ENCODE data around the gene GRN.
A peak's percentile ranks its signal among the peaks of the same experiment; 100 is the strongest.

GRN gene

DNA sequence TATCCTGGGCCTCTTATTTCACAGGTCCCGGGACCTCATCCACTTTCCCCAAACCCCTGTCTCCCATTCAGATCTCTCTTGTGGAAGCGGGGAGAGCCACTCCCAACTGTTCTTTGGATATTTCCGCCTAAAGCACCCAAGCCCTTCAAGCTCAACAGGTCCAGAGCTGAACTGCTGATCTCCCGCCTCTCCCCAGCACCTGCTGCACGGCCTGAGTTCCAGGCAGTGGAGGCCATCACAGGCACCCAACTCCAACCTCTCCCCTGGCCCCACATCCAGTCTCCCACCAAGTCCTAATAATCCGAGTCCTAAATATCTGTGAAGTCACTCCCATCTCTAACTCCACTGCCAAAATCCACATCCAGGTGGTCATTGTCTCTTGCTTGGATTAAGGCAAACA, 37.8 kb downstream of the GRN start:
- DNase-seq: no peak
- no peaks in the 10 kb centered on the region for H3K36me3 ChIP-seq
- no peaks in the 10 kb centered on the region for H3K27me3 ChIP-seq
- H3K9me3 ChIP-seq: no peaks in the 10 kb centered on the region
- TF ChIP-seq, protein P1, sequence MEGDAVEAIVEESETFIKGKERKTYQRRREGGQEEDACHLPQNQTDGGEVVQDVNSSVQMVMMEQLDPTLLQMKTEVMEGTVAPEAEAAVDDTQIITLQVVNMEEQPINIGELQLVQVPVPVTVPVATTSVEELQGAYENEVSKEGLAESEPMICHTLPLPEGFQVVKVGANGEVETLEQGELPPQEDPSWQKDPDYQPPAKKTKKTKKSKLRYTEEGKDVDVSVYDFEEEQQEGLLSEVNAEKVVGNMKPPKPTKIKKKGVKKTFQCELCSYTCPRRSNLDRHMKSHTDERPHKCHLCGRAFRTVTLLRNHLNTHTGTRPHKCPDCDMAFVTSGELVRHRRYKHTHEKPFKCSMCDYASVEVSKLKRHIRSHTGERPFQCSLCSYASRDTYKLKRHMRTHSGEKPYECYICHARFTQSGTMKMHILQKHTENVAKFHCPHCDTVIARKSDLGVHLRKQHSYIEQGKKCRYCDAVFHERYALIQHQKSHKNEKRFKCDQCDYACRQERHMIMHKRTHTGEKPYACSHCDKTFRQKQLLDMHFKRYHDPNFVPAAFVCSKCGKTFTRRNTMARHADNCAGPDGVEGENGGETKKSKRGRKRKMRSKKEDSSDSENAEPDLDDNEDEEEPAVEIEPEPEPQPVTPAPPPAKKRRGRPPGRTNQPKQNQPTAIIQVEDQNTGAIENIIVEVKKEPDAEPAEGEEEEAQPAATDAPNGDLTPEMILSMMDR (IDR thresholded peaks at IDR 0.05; ENCODE audit: low read depth, low read length): no peak
- no peaks in the 10 kb centered on the region for H3K4me1 ChIP-seq
- no peak overlapping the region for H3K4me3 ChIP-seq (ENCODE audit: low read depth, low read length)

DNA sequence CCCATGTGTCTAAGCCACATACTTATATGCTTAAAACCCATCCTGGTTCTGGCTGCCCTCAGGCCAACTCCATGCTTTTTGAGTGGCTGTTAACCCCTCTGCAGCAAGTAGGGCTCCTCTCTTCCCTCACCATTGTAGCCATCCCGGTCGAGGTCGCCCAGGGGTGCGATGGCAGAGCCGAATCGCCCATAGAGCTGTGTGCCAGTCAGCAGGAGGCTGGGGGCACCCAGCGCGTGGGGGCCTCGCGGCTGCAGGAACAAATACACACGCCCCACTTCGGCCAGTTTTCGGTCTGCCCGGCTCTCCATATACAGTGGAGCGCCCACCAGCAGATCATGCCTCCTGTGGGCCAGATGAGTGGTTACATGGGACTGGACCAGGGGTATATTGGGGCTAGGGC, 38.3 kb downstream of the GRN start:
- DNase-seq: no peak
- Histone ChIP-seq H3K27me3 (no peaks in the 10 kb centered on the region), H3K4me3 (ENCODE audit: low read depth, low read length) (no peak overlapping the region), H3K4me1 (no peaks in the 10 kb centered on the region), H3K36me3 (no peaks in the 10 kb centered on the region), H3K9me3 (no peaks in the 10 kb centered on the region)
- TF ChIP-seq, protein P1 (IDR thresholded peaks at IDR 0.05; ENCODE audit: low read depth, low read length): no peak

DNA sequence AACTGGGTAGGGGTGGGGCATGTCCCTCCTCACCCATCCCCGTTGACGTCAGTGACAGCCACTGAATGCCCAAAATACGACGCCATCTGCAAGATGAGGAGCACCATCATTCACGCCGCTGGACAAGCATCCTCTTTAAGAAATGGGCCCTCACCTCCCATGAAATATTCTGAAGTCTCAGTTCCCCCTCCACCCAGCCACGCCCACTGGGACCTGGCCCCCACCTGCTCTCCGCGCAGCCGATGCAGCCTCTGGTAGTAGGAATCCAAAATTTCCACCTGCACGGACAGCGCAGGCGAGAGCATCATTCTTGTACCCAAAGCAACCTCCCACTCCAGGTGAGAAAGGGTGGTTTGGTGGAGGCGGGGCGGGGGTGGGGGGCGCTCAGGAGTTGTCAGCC, 38.8 kb downstream of the GRN start:
- Histone ChIP-seq H3K4me1 (no peaks in the 10 kb centered on the region), H3K9me3 (no peaks in the 10 kb centered on the region), H3K27me3 (no peaks in the 10 kb centered on the region), H3K36me3 (no peaks in the 10 kb centered on the region), H3K4me3 (ENCODE audit: low read depth, low read length) (no peak overlapping the region)
- TF ChIP-seq, protein P1 (IDR thresholded peaks at IDR 0.05; ENCODE audit: low read depth, low read length): no peak
- no peak for DNase-seq

DNA sequence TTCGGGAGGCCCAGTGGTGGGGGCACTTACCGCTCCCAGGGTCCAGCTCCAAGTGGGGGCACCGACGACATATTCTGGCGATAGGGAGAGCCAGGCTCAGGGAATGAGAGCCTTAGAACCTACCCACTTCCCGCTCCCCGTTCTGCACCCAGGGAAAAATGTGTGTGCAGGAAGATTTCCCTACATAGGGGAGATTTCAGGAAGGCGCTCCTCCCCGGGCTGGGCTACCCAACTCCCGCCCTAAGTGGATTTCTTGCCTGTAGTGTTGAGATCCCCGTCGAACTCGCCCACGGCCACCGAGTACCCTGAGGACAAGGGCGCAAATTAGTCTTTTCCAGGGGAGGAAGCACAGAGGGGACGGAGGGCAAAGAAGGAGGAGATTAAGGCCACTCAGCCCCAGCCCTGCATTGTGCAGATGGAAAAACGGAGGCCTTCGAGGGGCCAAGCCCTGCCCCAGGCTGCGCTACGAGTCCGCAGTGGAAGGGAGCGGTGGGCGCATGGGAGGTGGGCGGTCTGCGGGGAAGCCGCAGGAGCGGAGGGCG, 39.2 kb downstream of the GRN start:
- H3K4me1 ChIP-seq: no peaks in the 10 kb centered on the region
- TF ChIP-seq, protein P1 (IDR thresholded peaks at IDR 0.05; ENCODE audit: low read depth, low read length): no peak
- H3K4me3 ChIP-seq (ENCODE audit: low read depth, low read length): no peak overlapping the region
- DNase-seq: no peak
- H3K27me3 ChIP-seq: no peaks in the 10 kb centered on the region
- no peaks in the 10 kb centered on the region for H3K36me3 ChIP-seq
- H3K9me3 ChIP-seq: no peaks in the 10 kb centered on the region

DNA sequence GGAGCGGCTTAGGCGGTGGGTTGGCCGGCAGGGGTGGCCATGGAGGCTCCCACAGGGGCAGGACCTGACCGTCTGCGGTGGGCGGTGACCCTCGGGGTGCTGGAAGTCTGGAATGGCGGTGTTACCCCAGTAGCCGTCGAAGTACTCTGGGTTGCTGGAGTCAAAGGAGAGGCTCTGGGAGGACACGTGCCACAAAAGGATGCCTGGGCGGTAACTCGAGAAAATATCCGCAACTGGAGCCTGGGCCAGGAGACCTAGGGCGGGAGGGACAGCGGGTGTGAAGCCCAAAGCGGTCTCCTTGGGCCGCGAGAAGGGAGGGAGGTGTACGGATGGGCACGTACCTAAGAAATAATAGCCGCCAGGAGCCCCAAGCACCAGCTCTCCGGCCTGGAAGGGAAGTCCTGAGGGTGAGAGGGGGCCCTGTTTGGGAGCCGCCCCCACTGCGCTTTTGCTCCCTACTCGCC, 39.8 kb downstream of the GRN start:
- Histone ChIP-seq H3K27me3 (no peaks in the 10 kb centered on the region), H3K9me3 (no peaks in the 10 kb centered on the region), H3K4me1 (no peaks in the 10 kb centered on the region), H3K36me3 (no peaks in the 10 kb centered on the region), H3K4me3 (ENCODE audit: low read depth, low read length) (peak overlapping the region; percentile 62)
- TF ChIP-seq, protein P1 (IDR thresholded peaks at IDR 0.05; ENCODE audit: low read depth, low read length): no peak
- no peak for DNase-seq

DNA sequence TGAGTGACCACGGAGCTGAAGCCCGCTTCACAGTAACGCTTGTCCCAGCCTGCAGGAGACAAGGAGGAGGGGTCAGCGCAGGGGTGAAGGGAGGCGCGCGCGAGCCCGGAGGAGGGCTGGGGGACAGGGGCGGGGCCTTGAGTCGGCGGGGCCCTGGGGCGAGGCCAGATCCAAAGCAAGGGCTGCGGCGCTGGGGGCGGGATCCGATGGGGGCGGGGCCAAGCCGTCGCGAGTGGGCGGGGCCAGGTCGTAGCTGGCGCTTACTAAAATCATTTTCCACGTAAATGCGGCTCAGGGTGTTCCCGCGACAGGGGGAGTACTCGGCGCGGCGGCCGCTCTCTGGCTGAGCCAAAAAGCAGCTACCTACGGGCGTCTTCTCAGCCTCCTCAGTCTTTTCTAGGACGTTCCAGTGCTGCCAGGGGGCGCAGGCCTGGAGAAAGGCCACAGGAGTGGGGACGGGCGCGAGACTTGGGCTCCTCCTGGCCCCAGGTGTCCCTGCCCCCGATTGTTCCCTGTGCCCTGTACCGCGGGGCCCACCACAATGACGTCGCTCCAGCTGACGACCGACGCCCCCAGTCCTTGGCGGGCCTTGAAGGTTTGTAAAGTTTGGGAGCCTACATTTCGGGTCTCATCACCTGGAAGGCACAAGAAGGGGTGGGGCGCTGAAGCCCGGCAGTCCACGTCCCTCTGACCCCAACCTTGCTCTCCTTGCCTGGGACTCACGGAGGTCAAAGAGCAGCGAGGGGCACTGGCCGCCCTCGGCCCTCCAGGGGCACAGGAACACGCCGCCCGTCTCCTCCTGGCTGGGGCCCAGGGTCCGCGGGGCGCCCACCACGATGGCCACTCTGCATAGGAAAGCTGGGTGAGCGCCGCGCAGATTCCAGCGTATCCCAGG, 40.4 kb downstream of the GRN start:
- Histone ChIP-seq H3K27me3 (no peaks in the 10 kb centered on the region), H3K9me3 (no peaks in the 10 kb centered on the region), H3K4me1 (no peaks in the 10 kb centered on the region), H3K4me3 (ENCODE audit: low read depth, low read length) (peak overlapping the region; percentile 62), H3K36me3 (no peaks in the 10 kb centered on the region)
- peak; percentile 93 for DNase-seq
- TF ChIP-seq, protein P1 (IDR thresholded peaks at IDR 0.05; ENCODE audit: low read depth, low read length): peak; percentile 21; the same call in 1 of the 2 replicates

Measured in BE2C (cell line).